OCI-LY3 (cell line): ENCODE data around the gene RFX2.

Source experiments
- CTCF ChIP-seq: fragments of 200-600, 300-600 bp; sonication (generic); IDR thresholded peaks from 2 replicates; pipeline ENCODE4 v1.5.1; 2014; ENCODE audit warnings: antibody characterized with exemption, low read length, low read depth
- EZH2phosphoT487 ChIP-seq: fragments of 200-600 bp; shearing (Covaris generic); IDR thresholded peaks from 2 replicates; pipeline ENCODE4 v1.6.1; 2018; ENCODE audit warnings: antibody characterized with exemption, mixed run types, low read depth

- no peak for TF ChIP-seq CTCF
- no peak for TF ChIP-seq EZH2phosphoT487
Measured at GRCh38 chr19:6034512-6034911, 75.8 kb downstream of the RFX2 start.
